Esophagus squamous epithelium (tissue), 5 donors: ENCODE results near the gene FOSB. TPM values are rescaled to one million over a fixed set of nuclear protein-coding genes. Genes with fewer than 3 reads are reported as not detected.

Experiments
- DNase-seq: peaks from one replicate; lab custom pipeline; 2025; lab: John Stamatoyannopoulos, UW
- H3K27ac ChIP-seq, 4 donors: fragments of 200-600 bp; sonication (generic); one replicate each; pipeline ENCODE4 v1.5.1; 2016 to 2019; ENCODE audit warnings: mild to moderate bottlenecking in 1 of 4
- H3K27me3 ChIP-seq, 4 donors: fragments of 200-600 bp; sonication (generic); 1 replicate in 3 of 4; 2 replicates in 1 of 4; pipeline versions ENCODE4 v1.5.1 to v1.6.0; 2017 to 2021; ENCODE audit warnings: antibody characterized with exemption in 1 of 4
- H3K36me3 ChIP-seq, 3 donors: fragments of 200-600 bp; sonication (generic); one replicate each; pipeline ENCODE4 v1.5.1; 2016 to 2019
- H3K4me1 ChIP-seq, 3 donors: fragments of 200-600 bp; sonication (generic); one replicate each; pipeline ENCODE4 v1.5.1; 2017 to 2019
- H3K4me3 ChIP-seq, 4 donors: fragments of 200-600 bp; sonication (generic); 1 replicate in 3 of 4; 2 replicates in 1 of 4; pipeline ENCODE4 v1.5.1; 2016 to 2019; ENCODE audit warnings: mild to moderate bottlenecking in 2 of 4, moderate library complexity in 1 of 4
- H3K9me3 ChIP-seq, 3 donors: fragments of 200-600 bp; sonication (generic); one replicate each; pipeline ENCODE4 v1.5.1; 2016 to 2019
- POLR2A ChIP-seq, 4 donors: fragments of 450-650 bp; IDR thresholded peaks; one replicate each; pipeline ENCODE4 v1.6.1; 2017; ENCODE audit warnings: antibody characterized with exemption in 4 of 4, mild to moderate bottlenecking in 4 of 4, moderate library complexity in 3 of 4
- WGBS, 2 donors: methylation state at CpG; one replicate each; pipeline ENCODE4 v1.1.5; 2018; 5-methylcytosine and 5-hydroxymethylcytosine counted together
- intact Hi-C: fragments of 100-400 bp; cut with DNase I; formaldehyde crosslinking; loops from one replicate; pipeline ENCODE4 v1.15.0; 2022
- total RNA-seq, 4 donors: library from RNA; depleted of rRNA; stranded (reverse); fragments of >200 nt; gene quantifications; one replicate each; pipeline ENCODE4 v1.1.0, GENCODE V29; 2016
- TF ChIP-seq, protein P1 (sequence below), 6 experiments: fragments of 450-650 bp in 4 of 6; fragments of 200-600 bp in 2 of 6; sonication (generic) in 2 of 6; IDR thresholded peaks; one replicate each; pipeline ENCODE4 v1.5.1; 2016 to 2019; ENCODE audit warnings: antibody characterized with exemption in 6 of 6, mild to moderate bottlenecking in 4 of 6, moderate library complexity in 4 of 6
- donor health status: DM: yes; HTN: yes; CAD: no.

FOSB gene
- total RNA-seq, 4 donors from 2014 or later, result 1.7 to 4.6 (median 2.5) TPM

GRCh38 chr19:45420871-45421270 lies 46.9 kb upstream of the FOSB start:
- H3K27me3 ChIP-seq, result no peaks in the 10 kb centered on the region
- H3K27ac ChIP-seq, result no peak overlapping the region
- no peaks in the 10 kb centered on the region for H3K9me3 ChIP-seq
- TF ChIP-seq, protein P1, sequence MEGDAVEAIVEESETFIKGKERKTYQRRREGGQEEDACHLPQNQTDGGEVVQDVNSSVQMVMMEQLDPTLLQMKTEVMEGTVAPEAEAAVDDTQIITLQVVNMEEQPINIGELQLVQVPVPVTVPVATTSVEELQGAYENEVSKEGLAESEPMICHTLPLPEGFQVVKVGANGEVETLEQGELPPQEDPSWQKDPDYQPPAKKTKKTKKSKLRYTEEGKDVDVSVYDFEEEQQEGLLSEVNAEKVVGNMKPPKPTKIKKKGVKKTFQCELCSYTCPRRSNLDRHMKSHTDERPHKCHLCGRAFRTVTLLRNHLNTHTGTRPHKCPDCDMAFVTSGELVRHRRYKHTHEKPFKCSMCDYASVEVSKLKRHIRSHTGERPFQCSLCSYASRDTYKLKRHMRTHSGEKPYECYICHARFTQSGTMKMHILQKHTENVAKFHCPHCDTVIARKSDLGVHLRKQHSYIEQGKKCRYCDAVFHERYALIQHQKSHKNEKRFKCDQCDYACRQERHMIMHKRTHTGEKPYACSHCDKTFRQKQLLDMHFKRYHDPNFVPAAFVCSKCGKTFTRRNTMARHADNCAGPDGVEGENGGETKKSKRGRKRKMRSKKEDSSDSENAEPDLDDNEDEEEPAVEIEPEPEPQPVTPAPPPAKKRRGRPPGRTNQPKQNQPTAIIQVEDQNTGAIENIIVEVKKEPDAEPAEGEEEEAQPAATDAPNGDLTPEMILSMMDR (IDR thresholded peaks at IDR 0.05), result no peak
- no peak for TF ChIP-seq POLR2A (IDR thresholded peaks at IDR 0.05)
- no peak overlapping the region for H3K4me3 ChIP-seq
- peaks cover 4 to 68% (median 4%) of the 10 kb centered on the region in 3 donors for H3K36me3 ChIP-seq
- no peak for DNase-seq
- H3K4me1 ChIP-seq, result peaks cover 15 to 74% (median 16%) of the 10 kb centered on the region in 3 donors
- 83 to 86% methylated on average over 6 of the region's 6 CpGs for WGBS, 2 donors
- intact Hi-C loops, result no loop called here

- no peak for DNase-seq
- no peak overlapping the region for H3K27ac ChIP-seq
- TF ChIP-seq, protein P1 (IDR thresholded peaks at IDR 0.05), result no peak
- no peak for TF ChIP-seq POLR2A (IDR thresholded peaks at IDR 0.05)
- H3K4me3 ChIP-seq, result no peak overlapping the region
- H3K4me1 ChIP-seq, result peaks cover 15 to 76% (median 16%) of the 10 kb centered on the region in 3 donors
- WGBS, 2 donors, result 58 to 78% methylated on average over 6 of the region's 6 CpGs
- peaks cover 4 to 56% (median 4%) of the 10 kb centered on the region in 3 donors for H3K36me3 ChIP-seq
- H3K27me3 ChIP-seq, result no peaks in the 10 kb centered on the region
- H3K9me3 ChIP-seq, result no peaks in the 10 kb centered on the region
- intact Hi-C loops, result no loop called here
These were observed 45.8 kb upstream of the FOSB start for GRCh38 chr19:45421947-45422498.

GRCh38 chr19:45423033-45423588 lies 44.7 kb upstream of the FOSB start:
- no peak for TF ChIP-seq POLR2A (IDR thresholded peaks at IDR 0.05)
- TF ChIP-seq, protein P1 (IDR thresholded peaks at IDR 0.05), result no peak
- H3K36me3 ChIP-seq, result peaks cover 0 to 45% (median 4%) of the 10 kb centered on the region in 3 donors
- no peaks in the 10 kb centered on the region for H3K9me3 ChIP-seq
- H3K27me3 ChIP-seq, result peaks cover 0 to under 1% (median 0%) of the 10 kb centered on the region in 4 donors
- no peak for DNase-seq
- peak overlapping the region; percentile 91 to 97 (median 94) for H3K27ac ChIP-seq
- intact Hi-C loops, result no loop called here
- peak overlapping the region; percentile 60 to 70 (median 65) for H3K4me3 ChIP-seq
- 11 to 21% methylated on average over 9 to 19 of the region's 20 CpGs for WGBS, 2 donors
- H3K4me1 ChIP-seq, result peaks cover 15 to 87% (median 21%) of the 10 kb centered on the region in 3 donors

DNA sequence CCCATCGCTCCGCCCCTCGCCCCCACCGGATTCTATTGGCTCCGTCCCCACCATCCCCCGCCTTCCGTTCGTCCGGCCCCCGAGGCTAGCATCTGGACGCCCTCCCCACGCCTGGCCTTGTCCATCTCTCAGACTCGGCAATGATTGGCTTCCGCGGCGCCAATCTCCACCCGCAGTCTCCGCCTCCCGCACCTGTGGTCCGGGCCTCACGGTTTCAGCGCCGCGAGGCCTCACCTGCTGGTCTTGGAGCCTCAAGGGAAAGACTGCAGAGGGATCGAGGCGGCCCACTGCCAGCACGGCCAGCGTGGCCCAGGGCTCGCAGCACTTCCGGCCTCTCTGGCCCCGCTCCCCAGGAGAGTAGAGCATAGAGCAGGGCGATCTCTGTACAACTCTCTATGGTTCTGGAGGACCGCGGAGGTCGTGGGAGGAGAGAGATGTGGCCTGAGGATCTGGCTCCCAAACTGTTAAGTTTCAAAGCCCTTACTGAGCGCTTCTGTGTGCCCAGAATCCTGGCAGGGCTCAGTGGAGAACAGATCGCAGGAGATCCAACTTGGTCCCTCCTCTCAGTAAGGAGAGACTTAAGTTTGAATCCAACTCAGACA lies 44.1 kb upstream of the FOSB start, which contains the start of gene ERCC1:
TSS of gene ERCC1 (minus strand) at position 329 of the 602 bp plus-strand sequence. CDS start 543 bp downstream, outside the sequence.
- intact Hi-C loops, result no loop called here
- Histone ChIP-seq H3K4me1 (peaks cover 21 to 93% (median 26%) of the 10 kb centered on the region in 3 donors), H3K27ac (peak within 1 kb of the TSS; percentile 91 to 97 (median 94)), H3K4me3 (peak within 1 kb of the TSS; percentile 60 to 70 (median 65)), H3K36me3 (peaks cover 0 to 39% (median 4%) of the 10 kb centered on the region in 3 donors), H3K9me3 (no peaks in the 10 kb centered on the region), H3K27me3 (peaks cover 0 to 6% (median 0%) of the 10 kb centered on the region in 4 donors)
- peak; percentile 82 for DNase-seq
- 0% methylated on average over 8 to 10 of the region's 37 CpGs for WGBS, 2 donors
- peak in 2 of 4 donors; percentile 73 to 74 for TF ChIP-seq POLR2A (IDR thresholded peaks at IDR 0.05)
- TF ChIP-seq, protein P1 (IDR thresholded peaks at IDR 0.05), result no peak
